HTERT RPE-1 (cell line): Measurements from ENCODE around the gene KRT36.

ENCODE experiments used
- in situ Hi-C: fragments of 300-500 bp; cut with MboI; formaldehyde crosslinking; loops from 4 replicates; pipeline ENCODE4 v1.14.3; 2020; ENCODE audit warnings: low sequenced_read_pairs

KRT36 gene

DNA sequence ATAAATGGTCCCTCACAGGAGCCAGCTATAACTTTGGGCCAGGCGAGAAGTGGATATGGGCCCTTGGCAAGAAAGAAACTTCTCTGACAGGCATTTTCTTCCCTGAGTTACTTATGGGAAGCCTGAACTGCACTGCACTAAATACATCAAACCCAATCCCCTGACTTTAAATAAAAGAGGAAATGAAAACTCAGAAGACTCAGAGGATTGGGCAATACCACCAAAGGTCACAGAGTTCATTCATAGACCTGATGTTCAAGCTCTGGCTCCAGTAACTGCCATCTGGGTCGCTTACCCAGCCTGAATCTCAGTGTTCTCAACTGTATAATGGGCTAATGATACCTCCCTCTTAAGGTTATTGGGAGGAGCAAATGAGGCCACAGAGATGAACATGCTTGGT, 9.6 kb downstream of the KRT36 start:
- in situ Hi-C loops: no loop called here

DNA sequence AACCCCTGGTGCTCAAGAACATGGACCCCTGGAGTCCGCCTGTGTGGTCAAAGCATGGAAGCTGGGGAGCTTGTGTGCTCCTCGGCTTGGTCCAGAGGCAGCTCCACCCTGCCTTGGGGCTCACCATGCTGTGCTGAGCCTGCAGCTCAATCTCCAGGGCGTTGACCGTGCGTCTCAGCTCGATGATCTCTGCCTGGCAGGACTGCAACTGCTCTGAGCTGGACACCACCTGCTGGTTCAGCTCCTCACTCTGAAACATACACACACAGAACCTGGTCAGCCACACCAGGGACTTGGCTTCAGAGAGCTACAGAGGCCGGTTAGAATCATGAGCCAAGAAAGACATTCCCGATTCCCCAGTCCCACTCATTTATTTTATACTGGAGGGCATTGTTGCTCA, 11.5 kb downstream of the KRT36 start:
- in situ Hi-C loops: no loop called here

DNA sequence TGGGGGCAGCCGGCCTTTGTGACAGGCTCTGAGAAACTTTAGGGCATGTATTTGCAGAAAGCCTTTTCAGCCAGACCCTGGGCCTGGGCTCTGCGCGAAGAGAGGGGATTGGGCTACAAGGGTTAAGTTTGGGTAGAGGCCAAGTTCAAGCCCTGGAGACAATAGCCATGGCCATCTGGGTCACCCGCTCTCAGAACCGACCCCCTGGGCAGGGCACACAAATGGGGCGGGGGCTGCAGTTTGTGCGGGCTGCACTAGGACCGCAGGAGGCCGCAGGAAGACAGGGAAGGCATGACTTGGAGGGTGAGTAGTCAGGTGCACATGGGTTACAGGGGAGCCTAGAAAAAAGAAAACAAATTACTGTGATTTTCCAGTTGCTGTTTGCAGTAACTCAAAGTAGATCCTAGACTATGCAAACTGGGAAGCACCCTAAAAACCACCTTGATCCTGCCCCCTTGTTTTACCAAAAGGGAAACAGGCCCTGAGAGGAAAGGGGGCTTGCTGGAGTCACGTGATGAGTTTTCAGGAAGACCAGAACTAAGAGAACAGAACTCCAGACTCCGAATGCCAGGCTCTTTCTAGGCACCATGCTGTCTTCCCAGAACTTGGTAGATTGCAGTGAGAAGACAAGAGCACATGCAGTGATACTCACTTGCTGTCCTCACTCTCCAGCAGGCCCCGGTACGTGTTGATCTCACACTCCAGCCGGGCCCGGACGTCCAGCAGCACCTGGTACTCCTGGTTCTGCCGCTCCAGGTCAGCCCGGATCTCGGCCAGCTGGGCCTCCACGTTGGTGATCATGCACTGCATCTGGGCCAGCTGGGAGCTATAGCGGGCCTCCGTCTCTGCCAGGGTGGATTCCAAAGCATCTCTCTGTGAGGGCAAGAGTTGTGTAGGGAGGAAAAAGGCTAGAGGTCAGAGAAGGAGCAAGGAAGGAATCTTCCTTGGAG, 12.6 kb downstream of the KRT36 start:
- in situ Hi-C loops: no loop called here

DNA sequence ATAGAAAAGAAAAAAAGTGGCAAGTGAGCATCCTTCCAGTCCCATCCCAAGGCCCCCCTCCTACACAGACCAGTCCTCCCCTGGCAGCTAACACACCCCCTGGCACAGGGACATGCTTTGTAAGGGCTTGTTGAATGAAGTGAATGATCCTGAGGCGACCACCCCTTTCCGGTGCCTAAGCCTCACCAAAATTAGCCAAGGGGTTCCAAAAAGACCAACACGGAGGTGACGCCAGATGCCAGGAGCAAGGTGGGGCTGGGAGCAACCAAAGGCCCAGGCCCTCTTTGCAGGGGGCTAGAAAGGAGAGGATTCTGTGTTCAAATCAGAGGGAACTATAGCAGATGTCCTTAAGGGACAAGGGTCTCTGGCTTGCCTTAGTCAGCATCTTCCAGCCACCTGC, 14.3 kb downstream of the KRT36 start:
- in situ Hi-C loops: no loop called here

DNA sequence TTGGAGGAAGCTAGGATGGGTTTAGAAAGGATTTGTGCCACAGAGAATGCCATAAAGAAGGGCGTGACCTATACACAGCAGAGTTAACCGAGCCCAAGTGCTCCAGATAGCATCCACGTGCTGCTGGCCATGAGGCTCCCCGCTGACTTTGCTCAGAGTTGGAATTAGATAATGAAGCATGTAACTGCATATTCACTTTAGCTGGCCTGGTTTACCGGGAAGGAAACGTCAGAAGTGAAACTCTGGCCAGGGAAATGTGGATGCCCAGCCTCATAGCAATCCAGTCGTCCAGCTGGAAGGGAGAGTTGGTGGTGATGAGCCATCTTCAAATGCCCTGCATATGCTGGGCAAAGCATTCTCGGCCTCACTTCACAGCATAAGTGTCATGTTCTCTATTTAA, 14.8 kb downstream of the KRT36 start:
- in situ Hi-C loops: no loop called here

DNA sequence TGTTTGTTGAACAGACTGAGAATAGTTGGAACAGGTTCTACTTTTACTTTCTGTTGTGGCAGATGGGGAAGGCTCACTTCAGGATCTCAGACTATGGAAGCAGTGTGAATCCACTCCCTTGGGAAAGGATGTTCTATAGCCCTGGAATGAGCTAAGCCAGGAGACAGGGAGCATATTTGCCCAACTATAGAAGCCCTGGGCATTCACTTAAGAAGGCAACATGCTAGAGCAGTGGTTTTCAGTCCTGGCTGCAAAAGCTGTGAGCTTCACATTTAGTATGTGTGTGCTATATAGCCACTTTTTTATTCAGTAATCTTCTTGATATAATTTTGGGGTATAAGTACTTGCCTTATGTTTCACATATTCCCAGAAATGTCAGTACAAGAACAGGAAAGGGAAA, 21.4 kb downstream of the KRT36 start:
- in situ Hi-C loops: no loop called here

DNA sequence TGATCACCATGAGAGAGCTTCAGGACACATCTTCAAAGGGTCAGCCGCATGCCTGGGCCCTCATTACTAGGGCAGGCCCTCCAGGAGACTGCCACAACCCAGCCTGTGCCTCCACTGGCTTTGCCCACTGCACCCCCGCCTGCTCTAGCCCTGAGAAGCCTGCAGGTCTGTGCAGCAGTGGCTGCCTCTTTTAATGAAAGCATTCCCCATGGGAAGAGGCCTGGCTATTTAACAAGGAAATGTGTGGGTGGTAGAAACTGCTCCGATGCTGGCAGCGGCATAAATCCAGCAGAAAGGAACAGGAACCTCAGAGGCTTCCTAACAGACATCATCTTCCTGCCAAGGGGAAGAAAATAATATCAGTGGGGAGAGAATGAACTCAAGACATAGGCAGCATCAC, 22.1 kb downstream of the KRT36 start:
- in situ Hi-C loops: no loop called here

DNA sequence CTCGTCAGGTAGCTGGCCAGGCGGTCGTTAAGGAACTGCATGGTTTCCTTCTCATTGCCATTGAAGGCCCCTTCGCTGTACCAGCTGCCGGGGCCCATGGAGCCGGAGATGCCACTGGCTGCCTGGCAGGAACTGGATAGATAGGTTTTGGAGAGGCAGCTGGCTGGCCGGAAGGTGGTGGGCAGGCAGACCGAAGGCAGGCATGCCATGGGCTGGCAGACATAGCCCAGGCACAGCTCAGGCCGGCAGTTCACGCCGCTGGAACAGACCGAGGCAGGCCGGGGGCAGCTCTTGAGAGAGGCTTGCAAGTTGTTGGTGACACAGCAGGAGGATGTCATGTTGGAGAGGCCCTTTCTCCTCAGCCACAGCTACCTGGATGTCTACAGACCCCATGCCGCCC, 22.7 kb downstream of the KRT36 start, which contains the start of gene KRT32:
KRT32 (minus strand) TSS at position 399 of the 400 bp plus-strand sequence; CDS start at position 338, 61 bp downstream.
- in situ Hi-C loops: no loop called here

DNA sequence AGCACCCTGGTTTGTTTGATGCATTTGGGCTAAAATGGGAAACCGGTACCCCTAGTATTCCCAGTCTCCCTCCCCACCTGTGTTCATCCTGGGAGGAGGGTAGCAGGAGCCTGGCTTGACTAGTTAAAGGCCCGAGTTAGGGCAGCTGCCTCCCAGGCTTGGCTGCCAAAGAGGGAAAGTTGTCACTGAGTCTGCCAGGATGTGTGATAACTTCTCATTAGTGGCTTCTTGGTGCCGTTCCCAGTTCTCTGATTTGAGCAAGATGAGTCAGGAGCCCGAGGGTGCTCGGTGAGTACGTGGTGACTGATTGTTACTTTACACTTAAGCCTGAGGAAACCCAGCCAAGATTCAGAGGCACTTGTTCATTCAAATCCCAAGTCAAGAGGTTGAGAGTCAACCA, 25.0 kb downstream of the KRT36 start:
- in situ Hi-C loops: no loop called here

DNA sequence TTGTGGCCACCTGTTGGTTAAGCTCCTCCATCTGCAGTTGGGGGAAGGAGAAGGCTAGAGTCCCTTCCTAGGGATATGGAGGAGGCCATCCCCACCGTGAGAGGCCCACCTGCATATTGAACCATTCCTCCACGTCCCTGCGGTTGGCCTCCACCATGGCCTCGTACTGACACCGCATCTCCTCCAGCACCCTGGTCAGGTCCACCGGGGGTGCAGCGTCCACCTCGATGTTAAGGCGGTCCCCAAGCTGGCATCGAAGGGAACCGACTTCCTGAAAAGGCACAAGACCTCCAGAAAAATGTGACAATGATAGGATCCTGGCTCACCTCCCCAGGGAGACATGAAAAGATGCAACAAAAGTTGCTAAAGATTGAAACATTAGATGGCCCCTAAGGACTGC, 25.5 kb downstream of the KRT36 start:
- in situ Hi-C loops: no loop called here

DNA sequence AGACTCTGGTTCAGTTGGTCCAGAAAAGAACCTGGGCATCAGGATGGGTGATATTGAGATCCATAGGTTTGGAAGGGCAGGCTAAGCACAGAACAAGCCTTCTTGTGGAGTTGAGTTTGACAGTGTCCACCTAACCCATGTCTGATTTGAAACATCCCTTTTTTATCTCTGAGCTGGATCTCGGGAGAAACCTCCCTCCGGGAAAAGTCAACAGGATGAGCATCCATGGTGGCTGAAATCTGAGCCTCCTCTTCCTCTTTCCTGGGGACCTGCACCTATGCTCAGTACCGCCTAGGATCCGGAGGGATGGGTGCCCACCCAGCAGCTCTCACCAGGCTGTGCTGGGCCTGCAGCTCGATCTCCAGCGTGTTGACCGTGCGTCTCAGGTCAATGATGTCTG, 26.0 kb downstream of the KRT36 start:
- in situ Hi-C loops: no loop called here

DNA sequence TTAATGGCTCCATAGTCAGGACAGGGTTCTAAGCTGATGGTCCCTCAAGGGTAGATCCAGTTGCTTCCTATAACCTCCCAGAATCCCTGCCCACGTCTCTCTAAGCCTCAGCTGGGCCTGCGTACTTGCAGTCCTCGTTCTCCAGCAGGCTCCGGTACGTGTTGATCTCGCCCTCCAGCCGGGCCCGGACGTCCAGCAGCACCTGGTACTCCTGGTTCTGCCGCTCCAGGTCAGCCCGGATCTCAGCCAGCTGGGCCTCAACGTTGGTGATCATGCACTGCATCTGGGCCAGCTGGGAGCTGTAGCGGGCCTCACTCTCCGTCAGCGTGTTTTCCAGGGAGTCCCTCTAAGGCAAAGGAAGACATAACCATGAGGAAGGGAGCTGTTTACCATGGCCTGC, 27.0 kb downstream of the KRT36 start:
- in situ Hi-C loops: no loop called here

DNA sequence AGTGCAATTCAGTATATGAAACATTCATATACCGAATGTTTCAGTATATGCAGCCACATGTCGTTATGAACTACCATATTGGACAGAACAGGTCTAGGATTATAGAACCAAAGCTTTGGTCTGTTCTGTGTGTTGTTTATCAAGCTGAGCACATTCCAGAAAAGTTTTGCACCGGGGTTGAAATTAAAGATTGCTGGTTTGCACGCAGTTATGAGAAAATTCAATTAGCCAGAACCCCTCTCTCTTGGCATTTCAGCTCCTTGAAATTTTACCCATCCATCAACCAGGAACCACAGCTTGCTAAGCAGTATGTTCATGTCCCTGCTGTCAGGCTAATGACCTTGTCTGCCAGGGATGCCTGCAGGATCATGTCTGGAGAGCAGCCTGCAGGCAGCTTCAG, 32.0 kb downstream of the KRT36 start:
- in situ Hi-C loops: no loop called here

DNA sequence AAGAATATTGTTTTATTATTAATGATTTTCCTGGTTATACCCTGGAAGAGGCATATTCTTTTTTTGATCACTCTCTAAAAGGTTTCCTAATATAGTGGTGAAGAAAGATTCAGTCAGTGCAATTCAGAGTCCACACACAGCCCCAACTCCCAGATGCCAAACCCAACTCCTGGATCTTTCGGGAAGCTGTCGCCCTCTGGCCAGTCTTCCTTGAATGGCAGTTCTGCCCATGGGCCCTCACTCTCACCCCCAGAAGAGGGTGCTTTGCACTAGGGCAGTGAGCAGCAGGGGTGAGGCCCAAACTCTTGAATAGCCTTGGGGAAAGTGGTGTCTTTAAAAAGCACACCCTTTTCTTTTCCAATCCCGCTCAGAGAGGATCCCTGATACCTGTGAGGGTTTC, 33.5 kb downstream of the KRT36 start:
- in situ Hi-C loops: no loop called here

DNA sequence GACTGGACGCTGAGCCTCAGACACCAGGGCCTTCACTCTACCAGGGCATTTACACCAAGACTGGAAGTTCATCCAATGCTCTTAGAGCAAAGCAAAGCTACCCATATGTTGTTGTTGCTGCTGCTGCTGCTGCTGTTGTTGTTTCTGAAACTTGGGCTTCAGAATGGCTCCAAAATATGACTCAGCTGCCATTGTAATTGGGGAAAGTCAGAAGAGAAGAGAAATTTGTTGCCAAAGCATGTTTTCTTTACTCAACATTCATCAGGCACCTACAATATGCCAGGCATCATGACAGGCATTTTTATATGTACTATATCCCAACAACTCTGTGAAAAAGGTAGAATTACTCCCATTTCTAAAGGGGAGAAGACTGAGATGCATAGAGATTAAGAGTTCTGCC, 34.5 kb downstream of the KRT36 start:
- in situ Hi-C loops: no loop called here

DNA sequence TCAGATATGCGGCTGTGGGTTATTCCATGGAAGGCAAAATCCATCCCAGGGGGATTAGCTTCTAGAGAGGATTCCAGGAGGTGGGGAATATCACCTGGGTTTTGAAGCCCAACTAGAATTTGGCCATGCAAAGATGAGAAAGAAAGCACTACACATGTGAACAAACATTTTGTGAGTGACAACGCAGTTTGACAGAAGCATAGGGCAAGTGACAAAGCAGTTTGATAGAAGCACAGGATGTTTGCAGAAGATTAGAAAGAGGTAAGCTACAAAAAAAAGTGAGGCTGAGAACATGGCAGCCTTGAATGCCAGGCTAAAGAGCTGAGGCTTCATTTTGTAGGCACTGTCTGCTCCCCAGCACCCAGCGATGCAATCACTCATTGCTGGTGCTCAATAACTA, 36.6 kb downstream of the KRT36 start:
- in situ Hi-C loops: no loop called here

DNA sequence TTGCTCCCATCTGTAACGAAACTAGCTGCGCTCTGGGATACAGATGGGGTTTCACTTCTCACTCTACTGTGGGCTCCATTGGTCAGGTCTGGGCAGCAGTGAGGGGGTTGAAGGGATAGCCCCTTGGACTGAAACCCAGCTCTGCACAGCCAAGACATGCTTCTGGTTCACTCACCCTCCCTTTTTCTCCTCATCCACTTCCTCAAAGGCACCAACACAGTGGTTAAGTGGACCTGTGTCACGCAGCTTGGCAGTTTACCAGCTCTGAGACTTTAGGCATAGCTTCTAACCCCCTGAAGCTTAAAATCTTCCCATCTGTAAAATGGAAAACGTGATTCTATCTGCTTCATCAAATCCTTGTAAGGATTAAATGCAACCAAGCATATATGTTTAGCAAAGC, 37.4 kb downstream of the KRT36 start:
- in situ Hi-C loops: no loop called here

DNA sequence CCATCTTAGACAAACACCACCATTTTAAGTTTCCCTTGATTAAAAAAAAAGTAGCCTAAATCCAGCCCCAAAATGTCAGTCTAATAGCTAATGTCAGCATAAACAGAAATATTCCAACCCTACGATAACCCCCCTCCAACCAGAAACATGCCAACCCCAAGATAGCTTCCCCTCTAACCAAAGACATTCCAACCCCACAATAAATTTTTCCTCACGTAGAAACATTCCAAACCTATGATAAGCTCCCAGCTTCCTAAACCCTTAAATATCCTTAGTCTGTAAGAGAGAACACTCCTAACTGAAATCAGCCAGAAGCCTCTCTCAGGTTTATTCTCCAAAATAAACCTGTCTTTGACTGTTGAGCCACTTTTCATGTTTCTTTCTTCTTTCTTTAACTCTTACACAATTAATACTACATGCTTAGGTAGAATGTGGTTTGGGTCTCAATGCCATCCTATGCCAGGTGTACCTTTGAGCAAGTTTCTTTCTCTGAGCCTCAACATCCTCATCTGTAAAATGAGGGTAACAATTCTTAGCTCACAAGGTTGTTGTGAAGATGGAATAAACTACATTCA, 38.5 kb downstream of the KRT36 start:
- in situ Hi-C loops: no loop called here

DNA sequence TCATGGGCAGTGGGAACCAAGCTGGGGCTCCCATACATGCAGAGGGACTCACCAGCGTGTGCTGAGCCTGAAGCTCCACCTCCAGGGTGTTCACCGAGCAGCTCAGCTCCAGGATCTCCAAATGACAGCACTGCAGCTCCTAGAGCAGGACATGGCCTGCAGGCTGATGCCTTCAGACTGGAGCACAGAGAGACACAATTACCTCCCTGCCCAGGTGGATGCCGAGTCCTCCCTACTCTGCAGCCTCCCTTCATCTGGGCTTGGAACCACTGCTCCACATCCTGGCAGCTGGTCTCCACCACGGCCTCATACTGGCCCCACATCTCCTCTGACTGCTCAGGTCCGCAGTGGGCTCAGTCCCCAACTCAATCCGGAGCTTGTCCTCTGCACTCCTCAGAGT, 40.7 kb downstream of the KRT36 start:
- in situ Hi-C loops: no loop called here

DNA sequence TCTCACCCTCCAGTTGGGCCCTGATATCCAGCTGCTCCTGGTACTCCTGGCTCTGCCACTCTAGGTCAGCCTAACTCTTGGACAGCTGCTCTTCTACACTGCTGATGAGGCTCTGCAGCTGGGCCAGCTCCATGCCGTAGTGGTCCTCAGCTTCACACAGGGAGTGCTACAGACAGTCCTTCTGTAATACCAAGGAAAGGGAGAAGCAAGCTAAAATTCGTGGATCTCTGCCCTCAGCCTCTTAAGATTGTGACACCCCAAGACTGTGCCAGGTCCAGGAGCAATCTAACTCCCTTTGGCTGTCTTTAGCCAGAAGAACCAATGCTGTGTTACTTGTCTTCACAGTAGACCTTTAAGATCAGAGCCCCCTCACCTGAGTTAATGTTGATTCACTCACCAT, 41.2 kb downstream of the KRT36 start:
- in situ Hi-C loops: no loop called here

DNA sequence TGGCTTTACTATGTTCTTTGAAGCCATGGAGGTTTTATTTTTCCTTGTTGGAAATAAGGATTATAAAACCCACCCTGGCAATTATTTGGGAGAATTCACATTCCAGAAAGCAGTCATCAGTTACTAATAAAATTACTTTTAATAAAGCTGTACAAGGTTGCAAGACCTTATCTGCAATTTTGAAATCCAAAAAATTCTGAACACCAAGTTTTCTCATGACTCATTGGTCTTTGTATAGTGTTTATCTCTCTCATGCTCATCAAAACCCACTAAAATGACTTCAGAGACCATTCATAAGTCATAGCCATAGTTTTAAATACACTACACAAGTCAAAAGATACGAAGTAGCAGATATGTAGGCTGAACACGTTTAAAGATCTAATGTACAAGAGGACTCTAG, 42.9 kb downstream of the KRT36 start:
- in situ Hi-C loops: no loop called here

DNA sequence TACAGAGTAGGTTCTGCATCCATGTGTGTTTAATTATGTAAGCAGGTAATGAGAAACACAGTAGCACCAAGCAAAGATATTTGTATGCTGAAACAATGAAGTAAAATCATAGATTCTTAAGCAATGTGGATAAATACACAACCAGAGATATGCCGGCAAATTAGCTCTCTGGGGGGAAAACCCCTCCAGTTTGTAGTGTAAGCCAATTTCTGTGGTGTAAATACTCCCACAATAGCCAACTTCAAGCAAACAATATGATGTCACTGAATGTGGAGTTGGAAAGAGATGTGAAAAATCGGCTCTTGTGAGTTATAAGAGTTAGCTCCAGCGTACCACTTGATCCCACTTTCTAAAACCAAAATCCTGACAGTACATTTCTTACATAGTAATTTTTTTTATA, 45.1 kb downstream of the KRT36 start:
- in situ Hi-C loops: no loop called here

DNA sequence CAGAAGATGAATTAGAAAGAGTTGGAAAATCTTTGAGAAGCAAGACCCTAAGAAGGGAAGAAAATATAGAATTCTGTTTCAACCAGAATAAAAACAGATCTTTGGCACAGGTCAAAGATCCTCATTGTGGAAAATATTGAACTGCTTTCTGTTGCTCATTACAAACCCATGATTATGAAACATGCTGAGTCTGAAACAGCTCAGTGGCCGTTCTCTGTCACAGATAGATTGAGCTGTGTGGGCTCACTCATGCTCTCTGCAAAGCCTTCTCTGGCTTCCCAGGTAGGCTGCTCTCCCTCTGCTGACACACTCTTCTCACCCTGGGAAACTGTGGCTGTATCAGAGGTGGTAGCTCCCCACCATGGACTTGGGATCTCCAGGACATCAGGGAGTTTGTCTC, 45.5 kb downstream of the KRT36 start:
- in situ Hi-C loops: no loop called here
